Testis (tissue), 2 donors: Measurements from ENCODE around the gene VWDE.

Experiments used
- CTCF ChIP-seq, 3 experiments: fragments of 450-650 bp in 2 of 3; fragments of 200-600 bp in 1 of 3; sonication (generic) in 1 of 3; IDR thresholded peaks; one replicate each; pipeline ENCODE4 v1.5.1; 2016 to 2019; ENCODE audit warnings: antibody characterized with exemption in 3 of 3, mild to moderate bottlenecking in 2 of 3, moderate library complexity in 1 of 3
- POLR2A ChIP-seq: fragments of 450-650 bp; IDR thresholded peaks from one replicate; pipeline ENCODE4 v1.6.1; 2017; ENCODE audit warnings: antibody characterized with exemption, mild to moderate bottlenecking, moderate library complexity

GRCh38 chr7:12299367-12299766 lies 104.3 kb downstream of the VWDE start:
- TF ChIP-seq CTCF (IDR thresholded peaks at IDR 0.05) (no peak), POLR2A (no peak)
